Smooth muscle cell (in vitro differentiated cells): ENCODE measurements around the gene SPAM1. TPM values are rescaled to one million over a fixed set of nuclear protein-coding genes. Genes with fewer than 3 reads are reported as not detected.

Experiments used
- DNase-seq: peaks from one replicate; lab custom pipeline; 2025; ENCODE audit not compliant: unreplicated experiment; lab: John Stamatoyannopoulos, UW
- H2AFZ ChIP-seq: fragments of 200-600 bp; sonication (generic); 2 replicates; pipeline ENCODE4 v1.6.0; 2016; ENCODE audit warnings: antibody characterized with exemption, low read depth, mild to moderate bottlenecking
- H3F3A ChIP-seq: fragments of 200-600 bp; sonication (generic); 2 replicates; pipeline ENCODE4 v1.6.0; 2017; ENCODE audit warnings: antibody characterized with exemption, low read depth
- H3K27ac ChIP-seq: fragments of 200-600 bp; sonication (generic); 2 replicates; pipeline ENCODE4 v1.5.1; 2016; ENCODE audit warnings: low read depth, mild to moderate bottlenecking
- H3K27me3 ChIP-seq: fragments of 200-600 bp; sonication (generic); 2 replicates; pipeline ENCODE4 v1.6.1; 2016; ENCODE audit warnings: low read depth, mild to moderate bottlenecking
- H3K36me3 ChIP-seq: fragments of 200-600 bp; sonication (generic); 2 replicates; pipeline ENCODE4 v1.5.1; 2016; ENCODE audit warnings: low read depth
- H3K4me1 ChIP-seq: fragments of 200-600 bp; sonication (generic); 2 replicates; pipeline ENCODE4 v1.5.1; 2016; ENCODE audit warnings: low read depth
- H3K4me2 ChIP-seq: fragments of 200-600 bp; sonication (generic); 2 replicates; pipeline ENCODE4 v1.6.0; 2016; ENCODE audit warnings: mild to moderate bottlenecking
- H3K4me3 ChIP-seq: fragments of 200-600 bp; sonication (generic); 2 replicates; pipeline ENCODE4 v1.5.1; 2016; ENCODE audit warnings: mild to moderate bottlenecking
- H3K79me2 ChIP-seq: fragments of 200-600 bp; sonication (generic); 2 replicates; pipeline ENCODE4 v1.6.0; 2016; ENCODE audit warnings: low read depth, mild to moderate bottlenecking
- H3K9ac ChIP-seq: fragments of 200-600 bp; sonication (generic); 2 replicates; pipeline ENCODE4 v1.6.0; 2016; ENCODE audit warnings: low read depth
- H3K9me3 ChIP-seq: fragments of 200-600 bp; sonication (generic); replicated peaks from 2 replicates; pipeline ENCODE4 v1.5.1; 2016; ENCODE audit warnings: low read depth
- H4K20me1 ChIP-seq: fragments of 200-600 bp; sonication (generic); 2 replicates; pipeline ENCODE4 v1.6.0; 2016; ENCODE audit warnings: low read depth
- CTCF ChIP-seq: fragments of 200-600 bp; sonication (generic); IDR thresholded peaks from 2 replicates; pipeline ENCODE4 v1.5.1; 2017; ENCODE audit warnings: borderline replicate concordance, mild to moderate bottlenecking, antibody characterized with exemption; ENCODE audit not compliant: insufficient read depth, poor library complexity, severe bottlenecking
- WGBS: methylation state at CpG from one replicate; pipeline ENCODE4 v1.1.7; 2016; ENCODE audit warnings: low lambda C conversion rate; 5-methylcytosine and 5-hydroxymethylcytosine counted together
- polyA plus RNA-seq: library from polyadenylated mRNA; unstranded; fragments of >200 nt; fragmentation: Nextera tagmentation; extraction: Ambion mirVana; gene quantifications from 2 replicates; pipeline ENCODE4 v1.2.1, GENCODE V29; 2016
- total RNA-seq: library from RNA; depleted of rRNA; stranded (reverse); fragments of >200 nt; gene quantifications from 2 replicates; pipeline ENCODE4 v1.2.3, GENCODE V29; 2014

Gene SPAM1
- total and polyA plus RNA-seq, 2 experiments from 2014 or later = not detected

GRCh38 chr7:123929655-123930054, 4.6 kb downstream of the SPAM1 start:
- TF ChIP-seq CTCF = no peak
- H2AFZ ChIP-seq = peak overlapping the region; percentile 21
- H3K36me3 ChIP-seq = no peaks in the 10 kb centered on the region
- no peak overlapping the region for H3K9ac ChIP-seq
- WGBS = 15% methylated on average over 2 of the region's 2 CpGs
- peaks cover 11% of the 10 kb centered on the region for H3K4me1 ChIP-seq
- H4K20me1 ChIP-seq = no peaks in the 10 kb centered on the region
- H3K4me2 ChIP-seq = peak overlapping the region; percentile 43
- H3K79me2 ChIP-seq = no peaks in the 10 kb centered on the region
- no peak for DNase-seq
- no peaks in the 10 kb centered on the region for H3F3A ChIP-seq
- peak overlapping the region; percentile 70 for H3K27ac ChIP-seq
- no peaks in the 10 kb centered on the region for H3K27me3 ChIP-seq
- no peak overlapping the region for H3K4me3 ChIP-seq
- H3K9me3 ChIP-seq = no peaks in the 10 kb centered on the region

GRCh38 chr7:123935436-123936381, 10.7 kb downstream of the SPAM1 start:
- 71% methylated on average over 1 of the region's 1 CpG for WGBS

GRCh38 chr7:123936388-123936787, 11.3 kb downstream of the SPAM1 start:
- H3K9me3 ChIP-seq = no peaks in the 10 kb centered on the region
- H3K27ac ChIP-seq = no peak overlapping the region
- H3K79me2 ChIP-seq = no peaks in the 10 kb centered on the region
- no peak for DNase-seq
- no peak for TF ChIP-seq CTCF
- no peaks in the 10 kb centered on the region for H3K27me3 ChIP-seq
- H3K4me2 ChIP-seq = no peak overlapping the region
- H3K4me1 ChIP-seq = peaks cover 4% of the 10 kb centered on the region
- no peaks in the 10 kb centered on the region for H4K20me1 ChIP-seq
- no peaks in the 10 kb centered on the region for H3K36me3 ChIP-seq
- WGBS = 81% methylated on average over 2 of the region's 2 CpGs
- H3K4me3 ChIP-seq = no peak overlapping the region
- H3F3A ChIP-seq = no peaks in the 10 kb centered on the region
- H3K9ac ChIP-seq = no peak overlapping the region
- no peak overlapping the region for H2AFZ ChIP-seq

More at GRCh38 chr7:123935436-123936381, 10.7 kb downstream of the SPAM1 start:
- H3F3A ChIP-seq = no peaks in the 10 kb centered on the region
- H3K27ac ChIP-seq = no peak overlapping the region
- TF ChIP-seq CTCF = no peak
- H3K4me3 ChIP-seq = no peak overlapping the region
- H3K4me1 ChIP-seq = no peaks in the 10 kb centered on the region
- no peaks in the 10 kb centered on the region for H3K79me2 ChIP-seq
- H3K36me3 ChIP-seq = no peaks in the 10 kb centered on the region
- H2AFZ ChIP-seq = no peak overlapping the region
- no peak overlapping the region for H3K9ac ChIP-seq
- H3K9me3 ChIP-seq = no peaks in the 10 kb centered on the region
- no peaks in the 10 kb centered on the region for H4K20me1 ChIP-seq
- no peaks in the 10 kb centered on the region for H3K27me3 ChIP-seq
- no peak overlapping the region for H3K4me2 ChIP-seq
- DNase-seq = no peak
